HG03159 (cell line): ENCODE measurements around the gene BDNF.

Source experiments
- ATAC-seq: cut with Tn5 transposase; IDR thresholded peaks from one replicate; pipeline ENCODE4 v1.9.1; 2021; ENCODE audit warnings: mild to moderate bottlenecking, moderate library complexity; ENCODE audit not compliant: unreplicated experiment

The BDNF gene

DNA sequence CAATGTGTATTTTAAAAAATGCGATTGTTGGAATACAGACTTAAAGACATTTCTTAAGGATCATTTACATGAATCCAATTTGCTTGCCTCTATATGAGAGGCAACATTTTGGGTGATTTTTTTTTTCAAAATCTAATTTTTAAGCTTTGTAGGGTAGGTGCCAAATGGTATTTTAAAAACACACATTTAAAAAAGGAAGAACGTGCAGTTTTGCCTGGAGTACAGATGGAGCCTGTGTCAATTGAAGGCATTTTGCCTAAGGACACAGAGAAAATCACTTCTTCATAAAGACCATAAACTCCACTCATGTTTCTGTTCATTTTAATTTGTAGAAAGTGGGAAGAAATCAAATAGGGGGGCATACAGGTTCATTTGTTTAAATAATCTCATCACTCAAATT lies 91.3 kb downstream of the BDNF start:
- no peak for ATAC-seq

DNA sequence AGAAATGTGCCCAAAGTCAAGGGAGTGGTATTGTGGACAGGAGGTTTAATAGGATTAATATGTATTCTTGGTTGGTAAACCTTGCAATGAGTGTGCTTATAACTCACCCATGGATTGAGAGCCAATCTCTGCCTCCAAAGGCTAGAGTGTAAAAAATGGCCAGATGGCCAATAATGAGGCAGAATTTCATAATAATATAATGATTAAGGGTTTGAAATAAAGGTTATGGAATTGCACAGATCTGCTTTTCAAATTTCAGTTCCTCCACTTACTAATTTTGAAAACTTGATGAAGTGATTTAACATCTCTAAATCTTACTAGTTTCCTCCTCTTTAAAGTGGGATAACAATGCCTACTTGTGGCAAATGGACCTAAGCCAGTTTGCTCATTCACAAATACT lies 94.8 kb downstream of the BDNF start:
- no peak for ATAC-seq
